Neural progenitor cell (in vitro differentiated cells): ENCODE data around the gene EMC7. TPM values are rescaled to one million over a fixed set of nuclear protein-coding genes. Genes with fewer than 3 reads are reported as not detected.
A peak's percentile ranks its signal among the peaks of the same experiment; 100 is the strongest.

Source experiments
- DNase-seq: peaks from one replicate; pipeline ENCODE4 v3.0.0-alpha.2; 2016; ENCODE audit warnings: low spot score
- H2AFZ ChIP-seq: fragments of 200-600 bp; sonication (generic); replicated peaks from 2 replicates; pipeline ENCODE4 v1.6.1; 2016; ENCODE audit warnings: antibody characterized with exemption
- H3F3A ChIP-seq: fragments of 200-600 bp; sonication (generic); 2 replicates; pipeline ENCODE4 v1.6.1; 2016; ENCODE audit warnings: antibody characterized with exemption, low read depth
- H3K27ac ChIP-seq: fragments of 200-600 bp; sonication (generic); 2 replicates; pipeline ENCODE4 v1.5.1; 2016; ENCODE audit warnings: mild to moderate bottlenecking
- H3K27me3 ChIP-seq: fragments of 200-600 bp; sonication (generic); 2 replicates; pipeline ENCODE4 v1.6.1; 2016; ENCODE audit warnings: mild to moderate bottlenecking, moderate library complexity
- H3K36me3 ChIP-seq: fragments of 200-600 bp; sonication (generic); 2 replicates; pipeline ENCODE4 v1.5.1; 2016
- H3K4me1 ChIP-seq: fragments of 200-600 bp; sonication (generic); 2 replicates; pipeline ENCODE4 v1.6.1; 2016; ENCODE audit warnings: mixed run types
- H3K4me2 ChIP-seq: fragments of 200-600 bp; sonication (generic); 2 replicates; pipeline ENCODE4 v1.6.1; 2016
- H3K4me3 ChIP-seq: fragments of 200-600 bp; sonication (generic); 2 replicates; pipeline ENCODE4 v1.5.1; 2016
- H3K79me2 ChIP-seq: fragments of 200-600 bp; sonication (generic); 2 replicates; pipeline ENCODE4 v1.6.1; 2016; ENCODE audit warnings: low read depth
- H3K9ac ChIP-seq: fragments of 200-600 bp; sonication (generic); 2 replicates; pipeline ENCODE4 v1.6.1; 2016
- H3K9me3 ChIP-seq: fragments of 200-600 bp; sonication (generic); 2 replicates; pipeline ENCODE4 v1.5.1; 2016; ENCODE audit warnings: low read depth
- H4K20me1 ChIP-seq: fragments of 200-600 bp; sonication (generic); 2 replicates; pipeline ENCODE4 v1.6.1; 2016; ENCODE audit warnings: low read depth
- H3K27ac Mint-ChIP-seq: 3 replicates; pipeline ENCODE4 v1.8.0; 2021; ENCODE audit warnings: mixed read lengths
- H3K27me3 Mint-ChIP-seq: 2 replicates; pipeline ENCODE4 v1.8.0; 2022; ENCODE audit warnings: low read depth, mild to moderate bottlenecking, inconsistent platforms, moderate library complexity, mixed read lengths; ENCODE audit not compliant: insufficient read depth
- H3K36me3 Mint-ChIP-seq: 3 replicates; pipeline ENCODE4 v1.8.0; 2021; ENCODE audit warnings: mixed read lengths
- H3K4me1 Mint-ChIP-seq: 3 replicates; pipeline ENCODE4 v1.8.0; 2021; ENCODE audit warnings: mixed read lengths
- H3K4me3 Mint-ChIP-seq: 3 replicates; pipeline ENCODE4 v1.8.0; 2021; ENCODE audit warnings: mild to moderate bottlenecking, moderate library complexity, mixed read lengths
- H3K9me3 Mint-ChIP-seq: 3 replicates; pipeline ENCODE4 v1.8.0; 2020; ENCODE audit warnings: mixed read lengths
- CTCF ChIP-seq: fragments of 200-600 bp; sonication (generic); IDR thresholded peaks from 2 replicates; pipeline ENCODE4 v1.5.1; 2017; ENCODE audit warnings: antibody characterized with exemption, mild to moderate bottlenecking
- EZH2 ChIP-seq: fragments of 200-600 bp; sonication (generic); IDR thresholded peaks from 2 replicates; pipeline ENCODE4 v1.6.1; 2017; ENCODE audit warnings: antibody characterized with exemption, mild to moderate bottlenecking, moderate library complexity
- EZH2phosphoT487 ChIP-seq: fragments of 200-600 bp; sonication (generic); IDR thresholded peaks from 2 replicates; pipeline ENCODE4 v1.6.1; 2017; ENCODE audit warnings: antibody characterized with exemption
- total RNA-seq: library from RNA; depleted of rRNA; stranded (reverse); fragments of >200 nt; gene quantifications from 2 replicates; pipeline ENCODE4 v1.2.3, GENCODE V29; 2015; ENCODE audit warnings: low replicate concordance

EMC7 gene
- total RNA-seq, 1 donor from 2014 or later = 25.6 TPM

- Histone ChIP-seq H4K20me1 (no peaks in the 10 kb centered on the region), H3K4me3 (no peak overlapping the region), H3F3A (no peaks in the 10 kb centered on the region), H3K9me3 (no peaks in the 10 kb centered on the region), H3K4me2 (no peak overlapping the region), H3K27ac (no peak overlapping the region), H3K79me2 (no peaks in the 10 kb centered on the region), H3K4me1 (no peaks in the 10 kb centered on the region), H3K9ac (no peak overlapping the region), H2AFZ (no peak overlapping the region), H3K36me3 (no peaks in the 10 kb centered on the region), H3K27me3 (no peaks in the 10 kb centered on the region)
- Mint-ChIP-seq H3K27me3 (no peaks in the 10 kb centered on the region), H3K27ac (no peak overlapping the region), H3K4me1 (no peaks in the 10 kb centered on the region), H3K36me3 (no peaks in the 10 kb centered on the region), H3K4me3 (no peak overlapping the region), H3K9me3 (no peaks in the 10 kb centered on the region)
- DNase-seq = no peak
- TF ChIP-seq EZH2 (no peak), CTCF (no peak), EZH2phosphoT487 (no peak)
These were observed 31.2 kb upstream of the EMC7 start for GRCh38 chr15:34132881-34133280.

GRCh38 chr15:34128898-34129297 lies 27.2 kb upstream of the EMC7 start:
- peaks cover 2% of the 10 kb centered on the region for H3K27me3 Mint-ChIP-seq
- no peaks in the 10 kb centered on the region for H3K79me2 ChIP-seq
- H3F3A ChIP-seq = no peaks in the 10 kb centered on the region
- H3K9me3 ChIP-seq = no peaks in the 10 kb centered on the region
- no peaks in the 10 kb centered on the region for H3K4me1 ChIP-seq
- H3K4me2 ChIP-seq = no peak overlapping the region
- no peaks in the 10 kb centered on the region for H3K9me3 Mint-ChIP-seq
- no peak overlapping the region for H3K4me3 ChIP-seq
- no peak overlapping the region for H3K27ac ChIP-seq
- no peak overlapping the region for H3K27ac Mint-ChIP-seq
- no peak for TF ChIP-seq CTCF
- TF ChIP-seq EZH2 = no peak
- no peak for TF ChIP-seq EZH2phosphoT487
- H3K9ac ChIP-seq = no peak overlapping the region
- no peaks in the 10 kb centered on the region for H3K27me3 ChIP-seq
- no peaks in the 10 kb centered on the region for H4K20me1 ChIP-seq
- no peaks in the 10 kb centered on the region for H3K36me3 ChIP-seq
- no peak for DNase-seq
- H3K4me1 Mint-ChIP-seq = no peaks in the 10 kb centered on the region
- no peak overlapping the region for H2AFZ ChIP-seq
- H3K36me3 Mint-ChIP-seq = no peaks in the 10 kb centered on the region
- H3K4me3 Mint-ChIP-seq = no peak overlapping the region

- no peak overlapping the region for H3K27ac ChIP-seq
- Mint-ChIP-seq H3K27me3 (peaks cover 2% of the 10 kb centered on the region), H3K36me3 (no peaks in the 10 kb centered on the region), H3K4me3 (no peak overlapping the region), H3K27ac (no peak overlapping the region), H3K9me3 (no peaks in the 10 kb centered on the region), H3K4me1 (no peaks in the 10 kb centered on the region)
- no peaks in the 10 kb centered on the region for H3K79me2 ChIP-seq
- no peak overlapping the region for H3K4me2 ChIP-seq
- H3K4me1 ChIP-seq = no peaks in the 10 kb centered on the region
- no peaks in the 10 kb centered on the region for H3K9me3 ChIP-seq
- H4K20me1 ChIP-seq = no peaks in the 10 kb centered on the region
- H2AFZ ChIP-seq = no peak overlapping the region
- H3K4me3 ChIP-seq = no peak overlapping the region
- DNase-seq = peak; percentile 7
- no peaks in the 10 kb centered on the region for H3F3A ChIP-seq
- no peaks in the 10 kb centered on the region for H3K36me3 ChIP-seq
- no peak overlapping the region for H3K9ac ChIP-seq
- H3K27me3 ChIP-seq = no peaks in the 10 kb centered on the region
- TF ChIP-seq EZH2phosphoT487 (no peak), CTCF (no peak), EZH2 (no peak)
These were observed 24.9 kb upstream of the EMC7 start for GRCh38 chr15:34126522-34126921.
